Kidney glomerular epithelial cell (primary cell): ENCODE measurements around the gene TMEM176B.
"Not testable (repeated sequence)": the region's sequence is repeated elsewhere in the genome, so short reads cannot be mapped to it uniquely, and the experiment has no call there.

ENCODE experiments used
- DNase-seq: peaks from one replicate; lab custom pipeline; 2025; lab: John Stamatoyannopoulos, UW

TMEM176B gene

GRCh38 chr7:150823043-150823442 is 22.9 kb upstream of the TMEM176B start:
- DNase-seq: no peak

DNA sequence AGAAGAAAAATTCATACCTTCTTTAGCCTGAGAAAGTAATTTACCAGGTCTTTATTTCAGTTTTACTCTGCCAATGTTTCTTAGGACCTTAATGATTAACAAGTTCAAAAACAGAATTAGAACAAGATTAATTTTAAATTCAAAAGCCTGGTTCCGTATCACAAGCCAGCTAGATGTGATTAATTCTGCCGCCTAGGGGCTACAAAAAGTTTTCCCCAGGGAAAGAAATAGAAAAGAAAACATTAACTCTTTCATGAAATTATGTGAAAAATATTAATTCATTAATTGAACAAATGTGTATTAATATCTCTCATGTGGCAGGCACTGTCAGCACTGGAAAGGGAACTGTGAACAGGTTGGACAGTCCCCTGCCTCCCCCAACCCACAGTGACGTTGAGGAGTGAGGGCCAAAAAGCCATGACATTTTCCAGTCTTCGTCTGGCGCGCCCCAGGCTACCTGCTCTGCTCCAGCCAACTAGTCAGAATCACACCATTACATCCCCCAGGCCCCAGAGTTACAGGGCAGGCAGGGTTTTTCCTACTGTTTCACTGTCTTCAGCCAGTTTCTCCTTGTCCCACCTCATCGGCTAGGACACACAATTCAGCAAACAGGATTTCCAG is 20.5 kb upstream of the TMEM176B start:
- no peak for DNase-seq

DNA sequence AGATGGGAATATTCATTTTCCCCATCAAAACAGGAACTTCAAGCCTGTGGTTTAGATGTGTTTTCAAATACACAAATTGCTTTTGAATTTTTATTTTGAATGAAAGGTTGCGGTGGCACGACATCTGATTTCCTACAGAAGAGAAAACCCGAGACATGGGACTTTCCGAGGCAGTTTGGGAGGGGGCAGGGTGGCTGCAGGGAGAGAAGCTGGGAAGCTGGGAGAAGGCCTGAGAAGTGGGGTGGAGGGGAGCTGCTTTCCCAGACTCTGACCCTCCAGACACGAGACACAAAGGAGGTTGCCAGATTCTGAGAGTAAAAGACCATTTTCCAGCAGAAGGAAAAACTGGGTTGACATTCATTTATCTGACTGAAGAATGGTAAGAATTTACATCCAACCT is 20.0 kb upstream of the TMEM176B start:
- DNase-seq: no peak

DNA sequence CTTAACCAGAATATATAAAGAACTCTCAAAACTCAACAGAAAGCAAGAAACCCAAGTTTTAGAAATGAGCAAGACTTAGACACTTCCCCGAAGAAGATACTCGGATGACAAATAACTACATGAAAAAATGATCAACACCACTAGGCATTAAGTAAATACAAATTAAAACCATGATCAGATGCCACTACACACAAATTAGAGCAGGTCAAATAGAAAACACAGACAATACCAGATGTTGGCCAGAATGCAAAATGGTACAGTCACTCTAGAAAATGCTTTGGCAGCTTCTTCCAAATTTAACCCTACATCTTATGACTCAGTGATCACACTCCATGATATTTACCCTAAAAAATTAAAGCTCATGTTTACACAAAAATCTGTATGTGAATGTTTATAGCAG is 18.8 kb upstream of the TMEM176B start:
- no peak for DNase-seq

GRCh38 chr7:150814328-150815001 is 14.3 kb upstream of the TMEM176B start:
- no peak for DNase-seq

GRCh38 chr7:150807616-150808438 is 7.7 kb upstream of the TMEM176B start:
- DNase-seq: not testable (repeated sequence)

- DNase-seq: no peak
Measured at GRCh38 chr7:150806863-150807262, 6.7 kb upstream of the TMEM176B start.

DNA sequence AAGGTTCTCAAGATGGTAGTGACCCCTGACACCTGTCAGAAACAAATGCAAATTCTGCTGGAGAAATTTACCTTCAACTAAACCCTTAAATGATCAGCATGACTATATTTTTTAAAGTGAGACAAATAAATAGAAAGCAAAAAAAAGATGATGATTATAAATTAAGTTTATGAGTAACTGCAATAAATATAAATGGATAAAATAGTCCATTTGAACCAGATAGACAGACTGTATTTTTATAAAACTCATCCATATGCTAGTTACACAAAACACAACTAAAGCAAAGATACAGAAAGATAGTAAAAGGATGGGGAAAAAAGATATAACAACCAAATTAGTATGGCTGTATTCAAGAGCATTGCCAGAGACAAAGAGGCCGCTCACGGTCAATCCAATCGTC is 6.3 kb upstream of the TMEM176B start:
- no peak for DNase-seq

DNA sequence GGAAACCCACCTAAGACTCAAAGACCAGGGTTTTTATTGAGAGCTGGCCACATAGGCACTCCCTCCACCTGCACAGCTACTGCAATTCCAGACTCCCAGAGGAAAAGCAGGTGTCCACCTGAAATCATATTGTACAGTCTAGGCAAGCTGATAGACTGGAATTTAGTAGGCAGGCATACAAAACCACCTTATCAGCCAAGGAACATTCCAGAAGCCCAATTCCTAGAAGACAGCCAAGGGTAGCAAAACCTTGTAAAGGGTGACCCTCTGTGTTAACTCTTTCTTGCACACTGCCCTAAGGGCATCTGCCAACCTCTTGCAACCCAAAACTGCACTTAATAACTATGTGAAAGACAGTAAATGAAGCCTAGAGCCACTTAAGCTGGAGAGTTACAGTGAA is 5.7 kb upstream of the TMEM176B start:
- no peak for DNase-seq

- DNase-seq: no peak
Measured at GRCh38 chr7:150804802-150805201, 4.6 kb upstream of the TMEM176B start.

DNA sequence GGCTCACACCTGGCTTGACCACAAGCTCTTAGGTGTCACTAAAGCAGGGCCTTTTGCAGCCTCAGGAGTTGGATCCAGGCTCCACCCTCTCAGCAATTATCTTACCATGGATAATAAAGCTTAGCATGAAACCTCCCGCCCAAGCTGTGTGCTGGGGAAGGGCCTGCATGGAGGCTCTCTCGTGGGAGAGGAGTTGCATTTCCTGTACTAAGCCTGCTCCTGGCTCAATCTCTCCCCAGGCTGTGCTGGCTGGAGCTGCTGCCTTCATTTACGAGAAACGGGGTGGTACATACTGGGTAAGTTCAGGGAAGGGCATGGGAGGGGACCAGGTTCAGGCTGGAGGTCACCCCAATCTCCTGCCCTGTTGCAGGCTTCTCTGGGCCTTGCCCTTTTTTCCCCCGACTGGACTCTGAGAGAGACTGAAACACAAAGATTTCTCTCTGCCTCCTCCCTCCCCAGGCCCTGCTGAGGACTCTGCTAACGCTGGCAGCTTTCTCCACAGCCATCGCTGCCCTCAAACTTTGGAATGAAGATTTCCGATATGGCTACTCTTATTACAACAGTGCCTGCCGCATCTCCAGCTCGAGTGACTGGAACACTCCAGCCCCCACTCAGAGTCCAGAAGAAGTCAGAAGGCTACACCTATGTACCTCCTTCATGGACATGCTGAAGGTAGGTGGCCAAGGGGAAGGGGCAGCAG is 3.1 kb upstream of the TMEM176B start:
- DNase-seq: no peak

GRCh38 chr7:150801946-150802771 is 2.0 kb upstream of the TMEM176B start:
- no peak for DNase-seq

GRCh38 chr7:150801242-150801945 is 1.2 kb upstream of the TMEM176B start:
- no peak for DNase-seq

DNA sequence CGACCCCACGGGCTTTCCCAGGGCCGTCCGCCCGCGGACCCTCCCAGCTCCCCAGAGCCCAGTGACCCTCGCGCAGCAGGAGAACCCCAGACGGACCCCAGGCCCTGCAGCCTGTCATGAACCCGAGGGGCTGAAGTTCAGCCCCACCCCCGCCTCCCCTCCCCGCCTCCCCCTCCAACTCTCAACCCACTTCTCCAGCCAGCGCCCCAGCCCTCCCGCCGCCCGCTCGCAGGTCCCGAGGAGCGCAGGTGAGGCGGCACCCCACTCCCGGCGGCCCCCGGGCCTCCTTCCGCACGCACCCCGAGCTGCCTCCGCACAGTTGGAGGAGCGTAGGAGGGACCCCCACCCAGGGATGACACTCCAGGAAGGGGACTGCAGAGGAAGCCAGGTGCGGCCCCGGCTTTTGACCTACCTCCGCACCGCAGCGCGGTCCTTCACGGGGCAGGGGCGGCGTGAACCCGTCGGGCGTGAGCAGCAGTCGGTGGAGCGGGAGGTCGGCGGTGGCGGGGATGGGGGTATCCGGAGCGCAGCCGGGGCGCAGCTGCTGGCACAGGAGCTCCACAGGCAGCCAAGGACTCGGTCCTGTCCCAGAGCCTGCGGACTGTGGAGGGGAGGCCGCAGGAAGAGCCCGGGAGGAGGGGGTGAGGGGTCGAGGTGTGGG is 547 bp upstream of the TMEM176B start, which contains the start of gene TMEM176A:
TMEM176A (plus strand) TSS at position 189 of the 661 bp plus-strand sequence. CDS start 782 bp downstream, outside the sequence.
- DNase-seq: no peak

GRCh38 chr7:150799156-150799555 is 1.0 kb downstream of the TMEM176B start:
- no peak for DNase-seq

GRCh38 chr7:150797661-150798060 is 2.5 kb downstream of the TMEM176B start:
- no peak for DNase-seq

DNA sequence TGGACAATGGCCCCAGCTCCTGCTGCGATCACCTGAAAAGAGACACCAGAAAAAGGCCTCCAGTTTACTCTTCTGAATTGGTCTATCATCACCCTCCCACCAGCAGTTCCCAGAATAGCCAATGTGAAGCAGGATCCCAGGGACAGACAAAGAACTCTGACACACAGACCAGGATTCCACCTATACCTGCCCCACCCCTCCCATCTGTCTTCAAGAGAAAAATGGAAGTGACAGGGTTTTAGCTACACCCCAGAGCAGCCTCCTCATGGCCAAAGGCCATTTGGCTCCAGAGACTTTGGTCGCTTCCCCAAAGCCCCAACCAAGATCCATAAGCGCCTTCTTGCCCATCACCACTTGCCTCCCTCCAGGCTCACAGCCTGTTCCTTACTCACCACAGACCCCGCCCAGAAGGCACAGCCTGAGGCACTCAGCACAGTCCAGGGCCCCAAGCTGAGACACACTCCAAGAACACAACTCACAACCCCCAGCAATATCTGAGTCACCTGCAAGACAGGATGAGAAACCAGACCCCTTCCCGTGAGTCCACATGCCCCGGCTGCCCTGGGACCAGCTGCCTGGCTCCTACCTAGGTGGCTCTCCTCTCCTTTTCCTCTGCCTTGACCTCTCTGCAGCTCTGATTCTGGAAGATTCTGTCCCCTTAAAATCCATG is 6.5 kb downstream of the TMEM176B start:
- DNase-seq: no peak

GRCh38 chr7:150791746-150792452 is 8.3 kb downstream of the TMEM176B start:
- no peak for DNase-seq

DNA sequence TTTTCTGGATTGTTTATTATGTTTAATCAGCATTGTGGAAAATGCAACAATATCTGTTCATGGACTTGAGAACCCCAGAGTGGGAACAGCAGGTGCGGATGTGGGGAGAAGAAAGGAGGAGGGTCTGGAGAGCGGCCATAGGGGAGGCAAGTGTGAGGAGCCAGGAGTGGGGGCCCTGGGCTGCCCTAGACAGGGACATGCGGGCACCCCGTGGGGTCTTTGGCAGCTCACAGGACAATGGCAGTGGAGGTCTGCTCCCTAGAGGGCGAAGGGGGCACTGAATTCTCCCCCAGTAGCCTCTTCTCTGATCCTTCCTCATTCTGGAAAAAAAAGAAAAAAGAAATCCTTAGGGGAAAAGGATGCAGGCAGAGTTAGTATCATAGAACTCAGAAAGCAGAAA is 8.9 kb downstream of the TMEM176B start:
- no peak for DNase-seq
